ENCODE data around the gene SMIM36.

- no peak for TF ChIP-seq CTCF (IDR thresholded peaks at IDR 0.05)
- TF ChIP-seq POLR2A (IDR thresholded peaks at IDR 0.05): no peak
- TF ChIP-seq POLR2AphosphoS5 (IDR thresholded peaks at IDR 0.05): no peak
Observed at GRCh38 chr17:55427587-55427882, 83.7 kb downstream of the SMIM36 start.
